Right forelimb (tissue), 1 donor: Measurements from ENCODE around the gene POLG2.
A peak's percentile ranks its signal among the peaks of the same experiment; 100 is the strongest.

Experiments used
- DNase-seq: peaks from one replicate; pipeline ENCODE4 v3.0.0-alpha.2; 2018

Gene POLG2

DNA sequence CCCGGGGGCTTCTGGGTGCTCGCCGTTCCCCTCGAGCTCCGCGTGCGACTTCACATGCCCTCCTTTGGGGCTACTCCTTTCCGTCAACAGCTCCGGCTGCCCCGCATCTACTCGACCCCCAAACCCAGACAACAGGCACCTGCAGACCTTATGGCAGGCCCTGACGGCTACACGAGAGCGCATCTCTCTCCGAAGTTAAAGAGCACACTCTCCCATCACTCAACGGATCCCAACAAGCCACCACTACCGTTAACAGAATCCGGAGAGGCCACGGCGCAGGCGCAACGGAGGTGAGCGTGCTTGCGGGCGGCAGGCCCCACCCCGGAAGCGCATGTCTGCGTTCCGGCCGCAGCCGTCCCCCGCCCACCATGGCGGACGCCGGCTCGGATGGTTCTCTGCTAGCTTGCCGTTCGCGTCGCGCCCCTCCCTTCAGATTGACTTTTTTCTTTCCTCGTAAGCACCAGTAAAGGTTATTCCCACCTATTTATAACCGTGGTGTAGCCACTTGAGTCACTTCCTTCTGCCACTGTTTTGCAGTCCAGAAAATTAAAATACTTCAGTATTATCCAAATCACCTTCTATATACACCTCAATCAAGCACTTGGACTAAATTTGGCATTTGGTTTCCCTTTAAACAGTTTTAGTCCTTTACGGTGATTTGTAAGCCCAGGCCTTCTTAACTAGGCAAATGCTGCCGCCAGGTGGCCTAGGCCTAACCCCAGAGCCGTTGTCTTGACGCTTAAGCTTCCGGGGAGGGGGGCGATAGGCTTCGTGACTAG lies at the start of gene POLG2:
POLG2 (minus strand) TSS at position 269 of the 779 bp plus-strand sequence; CDS start at position 183, 86 bp downstream.
- DNase-seq: peak; percentile 94

DNA sequence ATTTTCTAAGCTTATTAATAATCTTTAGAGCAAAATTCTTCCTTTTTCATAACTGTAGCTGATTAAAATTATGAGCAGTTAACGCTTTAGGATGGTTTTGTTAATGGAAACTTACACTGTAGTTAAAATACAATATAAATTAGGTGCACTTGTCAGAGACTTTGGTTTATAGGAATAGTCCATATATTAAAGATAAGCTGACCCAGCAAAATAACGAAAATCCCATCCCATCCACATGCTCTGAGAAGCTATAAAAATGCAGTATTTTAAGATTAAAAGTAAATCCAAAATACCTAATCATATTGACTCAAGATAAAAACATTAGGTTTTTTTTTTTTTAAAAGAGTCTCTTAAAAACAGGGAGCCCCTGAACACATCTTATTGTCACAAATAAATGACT lies 47.9 kb upstream of the POLG2 start:
- no peak for DNase-seq

DNA sequence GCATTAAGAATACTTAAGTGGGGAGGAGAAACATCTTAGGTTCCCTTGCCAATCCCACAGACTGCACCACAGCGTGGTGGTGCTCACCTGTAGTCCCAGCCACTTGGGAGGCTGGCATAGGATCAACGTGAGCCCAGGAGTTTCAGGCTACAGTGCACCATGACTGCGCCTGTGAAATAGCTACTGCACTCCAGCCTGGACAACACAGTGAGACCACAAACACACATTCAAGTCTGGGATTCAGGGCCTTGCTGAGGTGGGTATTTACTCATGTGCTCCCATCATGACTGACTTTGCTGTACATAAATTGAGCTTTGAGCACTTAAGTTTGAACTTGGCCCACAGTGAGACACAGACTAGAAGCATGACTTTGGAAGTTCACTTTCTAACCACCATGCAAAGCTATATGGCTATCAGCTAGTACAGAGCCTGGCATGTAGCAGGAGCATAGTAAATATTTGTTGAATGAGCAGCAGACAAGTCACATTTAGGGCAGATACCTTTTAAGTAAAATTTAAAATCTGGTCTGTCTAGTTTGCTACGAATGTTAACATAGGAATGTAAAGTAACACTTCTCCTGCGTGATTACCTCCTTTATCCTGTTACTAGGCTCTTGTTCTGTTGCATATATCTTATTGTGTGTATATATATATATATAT lies 43.4 kb upstream of the POLG2 start:
- no peak for DNase-seq

DNA sequence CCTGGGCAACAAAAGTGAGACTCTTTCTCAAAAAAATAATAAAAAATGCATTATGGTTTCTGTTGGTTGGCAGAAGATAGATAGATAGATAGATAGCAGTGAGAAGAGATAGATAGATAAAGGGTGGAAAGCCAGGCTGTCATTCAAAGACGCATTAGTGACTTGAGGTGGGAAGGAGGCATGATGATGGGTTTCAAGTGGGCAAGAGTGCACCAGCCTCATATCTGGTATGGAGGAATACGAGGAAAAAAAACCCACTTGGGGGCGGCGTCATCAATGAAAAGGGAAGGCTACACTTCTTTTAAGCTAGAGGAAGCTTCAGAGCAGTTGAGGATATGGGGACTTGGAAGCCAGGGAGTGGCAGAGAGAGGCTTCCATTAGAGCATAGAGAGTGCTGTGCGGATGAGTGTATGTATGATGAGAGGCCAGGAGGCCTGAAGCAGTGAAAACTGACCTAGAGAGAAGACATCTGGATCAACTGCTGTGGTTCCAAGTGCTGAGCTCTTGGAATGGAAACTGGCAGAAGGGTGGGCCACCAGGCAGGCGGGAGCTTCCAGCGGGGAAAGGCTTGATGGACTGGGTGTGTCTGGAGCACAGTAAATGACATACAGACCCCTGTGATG lies 41.8 kb upstream of the POLG2 start:
- no peak for DNase-seq

DNA sequence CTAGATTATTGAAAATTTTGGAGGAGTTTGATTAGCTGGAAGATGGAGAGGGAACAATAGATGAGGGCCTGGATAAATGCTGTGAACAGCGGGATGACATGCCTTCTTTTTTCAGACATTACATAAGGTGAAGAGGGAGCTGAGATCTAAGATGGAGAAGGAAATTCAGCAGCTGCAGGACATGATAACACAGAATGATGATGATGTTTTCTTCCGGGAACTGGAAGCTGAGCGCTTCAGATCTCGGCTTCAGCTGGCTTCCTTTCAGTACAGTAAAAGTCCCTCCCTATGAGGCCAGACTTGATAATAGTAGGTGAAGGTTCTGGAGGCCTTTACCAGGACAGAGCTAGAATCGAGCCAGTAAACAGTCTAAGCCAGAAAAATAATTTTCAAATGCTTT lies 40.6 kb upstream of the POLG2 start:
- DNase-seq: no peak

DNA sequence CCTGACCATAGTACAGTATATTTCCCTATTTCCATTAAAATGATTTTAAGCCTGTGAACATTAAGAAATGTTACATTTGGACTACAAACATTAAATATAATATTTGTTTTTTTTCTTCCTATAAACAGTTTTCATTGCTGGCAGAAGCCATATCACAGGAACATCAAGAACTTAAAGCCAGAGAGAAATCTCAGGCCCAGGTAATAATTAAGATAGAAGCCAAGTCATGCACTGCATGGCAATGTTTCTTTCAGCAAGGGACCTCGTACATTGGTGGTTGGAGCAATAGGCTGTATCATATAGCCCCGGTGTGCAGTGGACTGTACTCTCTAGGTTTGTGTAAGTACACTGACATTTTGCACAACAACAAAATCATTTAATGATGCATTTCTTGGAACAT lies 40.1 kb upstream of the POLG2 start:
- DNase-seq: no peak

DNA sequence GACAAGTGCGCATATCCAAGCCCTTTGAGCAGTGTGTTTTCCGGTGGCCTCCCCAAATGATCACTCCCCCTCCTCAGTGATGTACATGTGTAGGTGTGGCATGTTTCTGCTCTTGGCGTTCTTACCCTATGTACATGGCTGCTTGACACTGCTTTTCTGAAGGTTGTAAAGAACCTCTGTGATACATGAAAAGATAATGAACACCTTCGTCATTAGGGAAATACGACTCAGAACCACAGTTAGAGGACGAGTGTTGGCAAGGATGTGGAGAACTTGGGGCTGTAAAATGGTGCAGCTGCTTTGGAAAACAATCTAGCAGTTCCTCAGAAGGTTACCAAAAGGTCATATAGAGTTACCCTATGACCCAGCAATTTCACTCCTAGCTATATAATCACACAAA lies 38.5 kb upstream of the POLG2 start:
- no peak for DNase-seq

DNA sequence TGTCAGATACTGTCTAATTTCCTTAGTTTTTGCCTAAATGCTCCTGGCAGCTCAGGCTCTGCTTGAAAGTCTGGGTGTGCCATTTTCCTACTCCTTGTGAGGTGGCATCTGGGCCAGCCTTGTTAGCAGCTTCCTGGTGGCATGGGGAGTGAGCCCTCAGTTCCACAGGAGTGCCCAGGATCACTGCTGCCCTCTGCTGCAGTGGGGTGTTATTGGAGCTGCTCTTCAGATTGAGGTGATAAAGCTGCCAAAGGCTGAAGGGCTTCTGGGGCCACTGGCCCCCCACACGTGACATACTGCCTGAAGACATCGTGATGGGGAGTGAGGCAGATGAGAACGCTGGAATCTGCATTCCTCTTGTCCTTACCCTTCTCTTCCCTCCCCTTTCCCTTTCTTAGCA lies 37.3 kb upstream of the POLG2 start:
- DNase-seq: no peak

DNA sequence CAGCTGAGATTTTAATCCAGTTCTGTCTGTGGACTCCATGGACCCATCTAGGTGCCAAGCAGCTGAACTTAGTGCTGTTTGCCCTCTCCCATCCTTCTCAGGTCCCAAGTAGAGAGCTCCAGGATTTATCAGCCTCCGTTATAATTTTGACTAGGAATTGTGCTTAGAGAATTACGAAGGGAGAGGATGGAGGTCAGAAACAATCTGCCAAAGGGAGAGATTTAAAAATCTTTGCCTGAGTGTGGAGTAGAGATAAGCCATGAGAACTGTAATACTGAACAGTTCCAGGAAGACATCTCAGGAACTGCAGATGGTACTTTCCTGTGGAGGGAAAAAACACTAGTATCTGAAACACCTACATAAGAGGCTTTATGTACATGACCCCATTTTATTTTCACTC lies 36.9 kb upstream of the POLG2 start:
- no peak for DNase-seq

DNA sequence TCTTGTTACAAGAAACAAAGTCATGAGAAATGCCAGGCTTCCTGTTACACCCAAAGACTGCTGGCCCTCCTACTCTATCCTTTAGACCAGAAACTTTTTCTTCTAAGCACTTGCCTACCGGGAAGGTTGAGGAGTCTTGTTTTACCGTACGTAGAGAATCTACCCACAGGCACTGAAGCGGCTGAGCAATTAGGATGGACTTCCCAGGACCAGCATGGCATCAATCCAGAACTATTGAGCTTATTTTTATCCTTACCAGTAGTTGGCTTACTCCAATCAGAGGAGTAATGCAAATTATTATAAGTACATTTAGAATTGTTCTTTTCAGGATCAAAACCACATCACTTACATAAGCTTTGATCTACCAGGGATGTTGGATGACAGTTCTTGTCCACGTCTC lies 35.6 kb upstream of the POLG2 start:
- DNase-seq: no peak

DNA sequence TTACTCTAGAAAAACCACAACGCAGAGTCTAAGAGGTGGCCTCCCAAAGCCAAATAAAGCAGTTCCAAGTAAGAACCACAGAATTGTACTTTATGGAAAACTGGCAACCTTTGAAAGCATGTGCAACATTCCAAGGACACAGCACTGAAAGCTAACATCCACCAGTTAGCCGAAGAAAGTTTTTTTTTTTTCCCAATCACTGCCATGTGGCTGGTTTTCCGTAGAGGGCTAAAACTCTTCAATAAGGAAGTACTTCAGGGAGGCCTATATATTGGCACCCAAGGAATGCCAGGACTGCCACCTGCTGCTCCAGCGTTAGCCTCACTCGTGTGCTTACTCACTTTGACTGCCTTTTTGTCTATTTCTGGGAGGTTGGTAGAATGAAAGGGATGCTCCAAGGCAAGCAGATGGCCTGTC lies 35.1 kb upstream of the POLG2 start:
- no peak for DNase-seq

DNA sequence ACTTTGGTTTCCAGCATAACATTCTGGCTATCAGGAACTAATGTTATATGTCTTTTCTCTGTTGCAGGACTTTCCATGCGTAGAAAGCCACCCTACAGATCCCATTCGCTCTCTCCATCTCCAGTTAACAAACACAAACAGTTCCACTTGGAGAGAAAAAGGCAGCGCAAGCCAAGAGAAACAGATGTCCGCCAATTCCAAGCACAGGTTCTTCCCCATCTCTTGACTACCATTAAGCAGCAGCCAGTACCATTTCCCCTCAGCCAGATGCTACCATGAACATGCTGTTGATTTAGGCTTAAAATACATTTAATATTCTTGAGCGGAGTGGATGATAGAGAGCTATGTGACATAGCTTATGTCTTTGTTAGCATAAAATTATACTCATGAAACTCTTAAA lies 32.4 kb upstream of the POLG2 start:
- no peak for DNase-seq

DNA sequence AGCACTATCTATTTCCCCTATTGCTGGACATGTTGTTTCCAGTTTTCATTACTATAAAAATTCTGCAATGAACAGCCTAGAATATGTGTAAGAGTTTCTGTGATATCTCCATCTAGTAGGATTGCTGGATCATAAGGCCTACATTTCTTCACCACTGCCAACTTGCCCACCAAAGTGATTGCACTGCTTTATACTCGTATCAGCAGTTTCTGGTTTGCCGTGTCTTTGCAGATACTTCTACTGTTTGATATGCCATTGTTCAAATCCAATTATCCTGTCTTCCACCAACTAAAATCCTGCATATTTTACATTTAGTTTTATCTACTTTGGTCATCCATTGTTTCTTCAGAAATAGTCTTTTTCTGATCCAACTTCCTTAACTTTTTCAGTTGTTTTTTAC lies 31.1 kb upstream of the POLG2 start:
- DNase-seq: no peak

DNA sequence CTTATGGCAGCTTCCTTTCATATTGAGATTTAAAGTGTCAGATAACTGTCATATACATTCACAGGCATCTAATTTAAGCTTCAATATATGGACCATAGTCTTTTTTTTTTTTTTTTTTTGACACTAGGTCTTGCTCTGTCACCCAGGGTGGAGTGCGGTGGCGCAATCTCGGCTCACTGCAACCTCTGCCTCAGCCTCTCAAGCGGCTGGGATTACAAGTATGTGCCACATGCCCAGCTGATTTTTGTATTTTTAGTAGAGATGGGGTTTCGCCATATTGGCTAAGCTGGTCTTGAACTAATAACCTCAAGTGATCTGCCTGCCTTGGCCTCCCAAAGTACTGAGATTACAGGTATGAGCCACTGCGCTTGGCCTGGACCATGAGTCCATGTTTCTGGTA lies 23.5 kb upstream of the POLG2 start:
- DNase-seq: no peak

DNA sequence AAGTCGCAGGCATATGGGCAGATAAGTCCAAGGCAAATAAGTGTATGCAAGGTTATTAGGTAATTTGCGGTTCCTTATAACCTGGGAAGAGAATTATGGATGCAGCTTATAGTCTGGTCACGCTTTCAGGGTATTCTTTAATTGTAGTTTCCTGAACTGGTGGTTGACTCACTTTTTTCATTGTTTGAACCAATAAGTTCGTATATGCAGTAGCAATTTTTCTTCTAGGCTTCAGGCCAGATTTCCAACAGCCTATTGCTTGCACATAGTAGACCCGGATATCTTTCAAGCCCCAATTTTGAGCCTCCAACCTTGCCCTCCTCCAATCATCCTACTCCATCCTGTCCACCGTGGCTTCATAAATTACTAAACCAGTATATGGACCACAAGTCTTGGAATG lies 22.7 kb upstream of the POLG2 start:
- DNase-seq: no peak

DNA sequence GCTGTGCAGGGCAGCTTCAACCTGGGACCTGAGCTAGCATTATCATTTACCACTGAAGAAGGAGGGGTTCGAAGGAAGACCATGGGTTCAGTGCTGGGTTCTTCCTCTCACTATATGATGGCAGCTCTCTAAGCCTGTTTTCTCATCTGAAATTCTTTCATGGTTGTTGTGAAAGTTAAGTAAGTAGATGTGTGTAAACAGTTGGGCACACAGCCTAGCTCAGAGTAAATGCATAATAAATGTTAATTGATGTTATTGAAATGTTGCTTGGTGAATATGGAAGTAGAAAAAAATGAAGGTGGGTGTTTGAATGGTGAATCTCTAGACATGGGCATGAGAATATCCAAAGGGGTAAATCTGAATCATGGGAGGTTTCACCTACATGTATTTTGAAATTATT lies 19.0 kb upstream of the POLG2 start:
- no peak for DNase-seq

DNA sequence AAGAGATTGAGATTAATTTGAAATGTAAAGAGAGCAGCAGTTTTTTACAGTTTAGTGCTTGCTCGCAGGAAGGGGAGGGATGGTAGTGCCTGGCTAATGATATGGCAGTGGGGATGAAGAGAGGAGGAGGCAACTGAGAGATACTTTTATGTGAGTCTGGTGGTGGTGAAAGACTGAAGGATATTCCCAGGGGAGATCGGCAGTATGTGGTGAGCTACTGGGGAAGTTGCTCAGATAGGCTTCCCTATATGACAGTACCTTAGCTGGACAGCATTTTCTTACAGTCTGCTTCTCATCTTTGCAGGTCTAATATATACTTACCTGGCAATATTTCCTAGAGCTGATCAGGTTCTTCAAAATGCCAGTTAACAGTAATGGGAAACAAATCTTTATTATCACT lies 18.6 kb upstream of the POLG2 start:
- no peak for DNase-seq

DNA sequence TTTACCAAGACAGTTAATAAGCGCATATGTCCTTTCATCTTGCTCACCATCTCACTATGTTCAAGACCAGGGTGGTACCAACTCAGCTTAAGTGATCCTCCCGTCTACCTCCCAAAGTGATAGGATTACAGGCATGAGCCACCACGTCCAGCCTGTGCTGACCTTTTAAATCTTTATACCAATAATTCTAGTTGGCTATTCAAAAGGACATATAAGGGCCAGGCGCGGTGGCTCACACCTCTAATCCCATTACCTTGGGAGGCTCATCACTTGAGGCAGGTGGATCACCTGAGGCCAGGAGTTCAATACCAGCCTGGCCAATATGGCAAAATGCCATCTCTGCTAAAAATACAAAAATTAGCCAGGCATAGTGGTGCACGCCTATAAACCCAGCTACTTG lies 12.3 kb upstream of the POLG2 start:
- DNase-seq: no peak

DNA sequence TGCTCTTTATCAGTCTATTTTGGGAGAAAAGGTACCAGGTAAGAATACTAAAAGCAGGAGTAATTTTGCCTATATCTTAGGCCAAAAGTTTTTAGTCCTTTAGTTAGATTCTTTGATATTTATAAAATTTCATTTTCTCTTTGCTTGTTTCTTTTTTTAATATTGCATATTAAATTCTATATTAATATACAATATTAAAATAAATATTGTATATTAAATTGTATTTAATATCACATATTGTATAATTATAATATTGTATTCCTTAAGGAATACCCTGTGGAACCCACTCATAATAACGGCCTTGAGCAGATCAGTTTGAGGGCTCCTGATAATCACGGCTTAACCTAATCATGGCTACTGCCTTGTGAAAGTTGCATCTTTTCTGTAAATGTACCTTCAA lies 11.8 kb upstream of the POLG2 start:
- DNase-seq: no peak

DNA sequence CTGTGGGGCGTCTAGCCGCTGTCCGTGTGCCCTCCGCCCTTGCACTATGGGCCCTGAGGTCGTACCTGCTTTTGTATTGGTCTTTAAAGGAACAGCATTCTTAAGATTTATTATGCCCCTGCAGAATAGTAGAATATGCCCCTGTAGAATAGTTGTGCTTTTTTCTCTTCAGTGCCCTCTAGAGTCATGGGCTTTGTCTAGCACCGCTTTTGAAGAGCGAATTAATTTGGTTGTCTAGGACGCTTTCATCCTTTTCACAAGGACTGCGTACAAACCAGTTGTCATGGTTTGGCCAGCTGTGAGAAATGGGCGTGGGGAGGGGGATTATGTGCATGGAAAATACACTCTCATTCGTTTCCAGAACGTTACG lies 10.5 kb upstream of the POLG2 start:
- DNase-seq: peak; percentile 70

DNA sequence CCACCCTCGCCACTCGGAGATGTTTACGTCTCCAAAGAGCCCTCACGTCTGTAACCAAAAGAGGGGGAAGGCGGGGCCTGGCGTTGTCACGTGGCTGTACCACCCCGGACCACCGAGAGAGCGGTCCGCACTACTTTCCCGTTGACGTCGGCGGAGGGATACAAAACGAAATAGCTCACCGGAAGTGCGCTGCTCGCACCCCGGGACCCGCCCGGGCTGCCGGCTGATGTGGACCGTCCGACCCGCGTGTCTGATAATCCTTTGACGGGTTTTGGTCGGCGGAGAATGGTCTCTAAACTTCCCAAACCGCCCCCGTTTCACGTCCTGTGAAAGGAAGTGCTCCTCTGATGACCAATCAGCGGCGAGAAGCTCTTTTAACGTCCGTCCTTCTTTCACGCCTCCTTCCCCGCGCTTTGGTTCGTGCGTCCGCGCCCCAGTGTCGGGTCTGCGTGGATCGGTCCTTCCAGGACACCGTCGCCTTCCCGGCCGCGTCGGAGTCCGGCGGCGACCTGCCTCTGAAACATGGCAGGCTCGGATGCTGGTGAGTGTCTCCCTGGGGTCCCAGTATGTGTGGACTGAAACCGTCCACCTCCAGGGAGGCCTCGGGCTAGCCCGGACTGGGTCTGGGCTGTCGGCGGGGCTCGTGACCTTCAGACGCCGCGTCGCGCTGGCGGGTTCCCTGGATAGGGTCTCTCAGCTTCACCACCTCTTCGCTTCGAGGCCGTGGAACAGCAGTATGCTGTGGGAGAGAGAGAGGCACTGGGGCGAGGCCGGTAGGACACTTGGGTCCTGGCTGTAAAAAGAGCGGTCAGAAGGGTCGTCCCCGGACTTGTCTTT lies 9.9 kb upstream of the POLG2 start, which contains the start of gene CEP95:
CEP95 (plus strand) TSS at position 402 of the 837 bp plus-strand sequence; CDS start at position 523, 121 bp downstream.
- DNase-seq: no peak

DNA sequence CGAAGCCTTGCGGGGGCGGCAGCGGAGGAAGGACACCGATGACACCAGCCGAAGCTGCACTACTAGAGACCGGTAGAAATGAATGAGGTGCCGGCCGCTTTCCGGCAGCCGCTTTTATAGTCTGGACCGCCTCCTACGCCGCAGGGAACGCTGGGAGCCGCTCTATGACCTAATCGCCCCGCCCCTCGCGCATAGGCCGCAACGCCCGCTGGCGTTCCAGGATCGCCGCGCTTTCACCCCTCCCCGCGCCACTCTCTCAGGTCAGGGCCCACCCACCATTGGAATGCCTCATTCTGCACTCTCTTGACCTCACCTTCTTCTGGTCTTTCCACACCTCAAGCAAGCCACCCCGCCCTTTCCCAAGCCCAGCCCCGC lies 9.3 kb upstream of the POLG2 start, which contains the start of gene DDX5:
DDX5 (minus strand) TSS at position 89 of the 375 bp plus-strand sequence. CDS start 170 bp downstream, outside the sequence.
- peak; percentile 98 for DNase-seq
